GM12878 (cell line): Measurements from ENCODE around the gene CIAO2B. TPM values are rescaled to one million over a fixed set of nuclear protein-coding genes. Genes with fewer than 3 reads are reported as not detected.

Experiments used
- ATAC-seq: fragments of 200-7000 bp; cut with Tn5 transposase; 3 replicates; pipeline ENCODE4 v1.9.1; 2020; ENCODE audit warnings: mild to moderate bottlenecking, moderate library complexity
- BruUV-seq: library from RNA; stranded (reverse); fragments of 400-500 nt; replicated peaks from 2 replicates; lab custom pipeline; 2021; lab: Mats Ljungman, UMichigan
- CTCF ChIA-PET: fragments of 300-600 bp; sonication (Branson Sonifier 250); formaldehyde crosslinking; extraction: SDS; loops from one replicate; lab custom pipeline; 2021; ENCODE audit warnings: inconsistent platforms; lab: Yijun Ruan, JAX
- POLR2A ChIA-PET: fragments of 350-600 bp; formaldehyde crosslinking; extraction: SDS; loops from one replicate; lab custom pipeline; 2021; ENCODE audit warnings: inconsistent platforms; lab: Charles Lee
- RAD21 ChIA-PET: fragments of 300-600 bp; sonication (Branson Sonifier 250); formaldehyde crosslinking; loops from one replicate; lab custom pipeline; 2023; ENCODE audit warnings: antibody characterized with exemption; ENCODE audit not compliant: unreplicated experiment; lab: Charles Lee
- SMC1A ChIA-PET: fragments of 300-600 bp; sonication (Branson Sonifier 250); formaldehyde crosslinking; loops from one replicate; lab custom pipeline; 2023; ENCODE audit not compliant: unreplicated experiment, uncharacterized antibody; lab: Charles Lee
- DNase-seq: peaks from one replicate; pipeline ENCODE4 v3.0.0-alpha.2; 2011; ENCODE audit warnings: low read depth, low spot score
- FAIRE-seq: peaks from 3 replicates; lab custom pipeline; 2011; peaks lifted over from hg19 to GRCh38; lab: Jason Lieb, UNC
- H2AFZ ChIP-seq: 2 replicates; pipeline ENCODE4 v1.6.0; 2011; ENCODE audit warnings: low read depth, low read length, control low read depth; ENCODE audit not compliant: control insufficient read depth
- H3K27ac ChIP-seq: 2 replicates; pipeline ENCODE4 v1.5.1; 2011; ENCODE audit warnings: control low read depth; ENCODE audit not compliant: control insufficient read depth, insufficient read depth
- H3K27me3 ChIP-seq, 2 experiments: replicated peaks in 1 of 2; 2 replicates each; pipeline versions ENCODE4 v1.6.0 to v1.6.1; 2011; ENCODE audit warnings: low read length in 1 of 2; ENCODE audit not compliant: control insufficient read depth in 2 of 2, insufficient read depth in 2 of 2
- H3K36me3 ChIP-seq, 2 experiments: 2 replicates each; pipeline ENCODE4 v1.5.1; 2011; ENCODE audit warnings: low read length in 1 of 2; ENCODE audit not compliant: control insufficient read depth in 2 of 2, insufficient read depth in 2 of 2
- H3K4me1 ChIP-seq: 2 replicates; pipeline ENCODE4 v1.6.1; 2011; ENCODE audit warnings: mild to moderate bottlenecking, low read length, moderate library complexity, mixed read lengths; ENCODE audit not compliant: control insufficient read depth, insufficient read depth
- H3K4me2 ChIP-seq: 2 replicates; pipeline ENCODE4 v1.6.0; 2011; ENCODE audit warnings: control low read depth; ENCODE audit not compliant: control insufficient read depth, insufficient read depth
- H3K4me3 ChIP-seq: fragments of 200-600 bp; sonication (generic); 2 replicates; pipeline ENCODE4 v1.5.1; 2016
- H3K79me2 ChIP-seq: 2 replicates; pipeline ENCODE4 v1.6.0; 2011; ENCODE audit warnings: low read length; ENCODE audit not compliant: control insufficient read depth, insufficient read depth
- H3K9ac ChIP-seq: 2 replicates; pipeline ENCODE4 v1.8.0; 2011; ENCODE audit warnings: low read length, control low read depth, mixed read lengths; ENCODE audit not compliant: control insufficient read depth, insufficient read depth
- H3K9me3 ChIP-seq: replicated peaks from 3 replicates; pipeline ENCODE4 v1.5.1; 2011; ENCODE audit warnings: mild to moderate bottlenecking, low read length; ENCODE audit not compliant: control insufficient read depth, insufficient read depth
- H4K20me1 ChIP-seq: 2 replicates; pipeline ENCODE4 v1.6.0; 2011; ENCODE audit not compliant: control insufficient read depth, insufficient read depth
- ASH2L ChIP-seq: fragments of 300-600, 200-600 bp; sonication (generic); IDR thresholded peaks from 2 replicates; pipeline ENCODE4 v1.6.1; 2017; ENCODE audit warnings: low read depth, mild to moderate bottlenecking, borderline replicate concordance
- ATF2 ChIP-seq: IDR thresholded peaks from 2 replicates; pipeline ENCODE4 v1.6.1; 2012; ENCODE audit warnings: low read length, inconsistent platforms
- CBX3 ChIP-seq: fragments of 200-600 bp; sonication (generic); IDR thresholded peaks from 2 replicates; pipeline ENCODE4 v1.6.1; 2016; ENCODE audit warnings: low read depth, borderline replicate concordance
- CREM ChIP-seq: IDR thresholded peaks from 2 replicates; pipeline ENCODE4 v1.6.1; 2014; ENCODE audit warnings: antibody characterized with exemption, low read depth
- HDGF ChIP-seq: fragments of 450-650 bp; IDR thresholded peaks from 2 replicates; pipeline ENCODE4 v1.6.1; 2016; ENCODE audit warnings: antibody characterized with exemption
- MLLT1 ChIP-seq: fragments of 450-650 bp; IDR thresholded peaks from 2 replicates; pipeline ENCODE4 v1.6.1; 2016; ENCODE audit warnings: mild to moderate bottlenecking
- NBN ChIP-seq: fragments of 450-650 bp; IDR thresholded peaks from 2 replicates; pipeline ENCODE4 v1.6.1; 2016
- NFXL1 ChIP-seq: fragments of 450-650 bp; IDR thresholded peaks from 2 replicates; pipeline ENCODE4 v1.6.1; 2017; ENCODE audit warnings: antibody characterized with exemption, mild to moderate bottlenecking, borderline replicate concordance
- RB1 ChIP-seq: fragments of 450-650 bp; formaldehyde crosslinking; IDR thresholded peaks from 2 replicates; pipeline ENCODE4 v1.6.1; 2017; ENCODE audit warnings: mild to moderate bottlenecking, borderline replicate concordance
- RCOR1 ChIP-seq: conservative IDR thresholded peaks from 2 replicates; pipeline ENCODE4 v1.6.1; 2012; ENCODE audit warnings: low read depth, low read length, improper control_type of control experiment
- RFX5 ChIP-seq: IDR thresholded peaks from 2 replicates; pipeline ENCODE4 v1.6.1; 2011; ENCODE audit warnings: low read depth, low read length, improper control_type of control experiment
- SMAD1 ChIP-seq: fragments of 450-650 bp; IDR thresholded peaks from 2 replicates; pipeline ENCODE4 v1.6.1; 2018; ENCODE audit warnings: mild to moderate bottlenecking, low read depth; ENCODE audit not compliant: partially characterized antibody
- TAF1 ChIP-seq: IDR thresholded peaks from 2 replicates; pipeline ENCODE4 v1.6.1; 2011; ENCODE audit warnings: mild to moderate bottlenecking, low read depth, low read length, borderline replicate concordance
- ZBTB4 ChIP-seq: fragments of 450-650 bp; formaldehyde crosslinking; IDR thresholded peaks from 2 replicates; pipeline ENCODE4 v1.4.0; 2022; ENCODE audit warnings: mild to moderate bottlenecking, moderate library complexity
- ZNF274 ChIP-seq: IDR thresholded peaks from one replicate; pipeline ENCODE4 v1.8.0; 2011; ENCODE audit not compliant: insufficient read length, insufficient read depth
- WGBS: methylation state at CpG from one replicate; pipeline ENCODE4 v1.1.6; 2016; ENCODE audit warnings: low lambda C conversion rate; ENCODE audit not compliant: insufficient replicate concordance, insufficient coverage; ENCODE audit errors: missing lambda C conversion rate; 5-methylcytosine and 5-hydroxymethylcytosine counted together
- in situ Hi-C: fragments of 300-500 bp; cut with MboI; formaldehyde crosslinking; loops from 9 replicates; pipeline ENCODE4 v1.14.3; 2018; ENCODE audit warnings: mixed read lengths
- intact Hi-C: fragments of 100-400 bp; cut with micrococcal nuclease; formaldehyde crosslinking; loops from one replicate; pipeline ENCODE4 v1.14.2; 2022; ENCODE audit not compliant: unreplicated experiment
- polyA plus RNA-seq, 11 experiments: library from polyadenylated mRNA; depleted of rRNA in 4 of 11; unstranded in 6 of 11; stranded (reverse) in 5 of 11; fragments of >200 nt; fragmentation: Nextera tagmentation in 4 of 11; fragmentation: Illumina TruSeq in 1 of 11; extraction: Ambion mirVana in 4 of 11; extraction: Trizol in 1 of 11; gene quantifications; 1 replicate in 1 of 11; 2 replicates in 10 of 11; pipeline versions ENCODE4 v1.2.1 to v1.2.3, GENCODE V29; 2011 to 2016; ENCODE audit warnings: inconsistent platforms in 2 of 11, missing spikeins in 2 of 11, low read depth in 1 of 11
- total RNA-seq, 4 experiments: library from RNA; depleted of rRNA in 3 of 4; stranded (reverse); fragments of >200 nt in 3 of 4; fragmentation: Illumina TruSeq in 1 of 4; extraction: Trizol in 1 of 4; gene quantifications; 2 replicates each; pipeline versions ENCODE4 v1.2.1 to v1.2.3, GENCODE V29; 2013 to 2021

Gene CIAO2B
- total and polyA plus RNA-seq, 10 of the 15 experiments (the other 5 are each of a cell fraction or from before 2014, with no cell fraction given) = 76.4 to 241 (median 138) TPM

- Histone ChIP-seq H3K4me3 (no peak overlapping the region), H3K27ac (no peak overlapping the region), H3K27me3 (no peaks in the 10 kb centered on the region), H2AFZ (no peak overlapping the region), H3K4me2 (no peak overlapping the region), H4K20me1 (no peaks in the 10 kb centered on the region), H3K4me1 (peaks cover 4% of the 10 kb centered on the region; the same call in 1 of the 2 replicates), H3K9ac (no peak overlapping the region), H3K79me2 (no peaks in the 10 kb centered on the region), H3K9me3 (no peaks in the 10 kb centered on the region), H3K36me3 (no peaks in the 10 kb centered on the region)
- ChIA-PET SMC1A (no interaction called here), POLR2A (no interaction called here), CTCF (interaction anchor here (0.9 kb wide), 1 partner anchor 46 kb away, joined by 4 read pairs; no protein-coding TSS in a partner anchor), RAD21 (no interaction called here)
- DNase-seq (no peak), FAIRE-seq (no peak), ATAC-seq (no peak)
- WGBS = 52% methylated on average over 10 of the region's 10 CpGs
- TF ChIP-seq SMAD1 (no peak), NFXL1 (no peak), ATF2 (no peak), RB1 (no peak), CREM (no peak), RFX5 (no peak), MLLT1 (no peak), CBX3 (no peak), ZNF274 (no peak), RCOR1 (no peak), TAF1 (no peak), NBN (no peak), ASH2L (no peak), ZBTB4 (no peak), HDGF (no peak)
- in situ Hi-C loops = no loop called here
- BruUV-seq = no TSS peak
- intact Hi-C loops = no loop called here
These were observed 32.6 kb downstream of the CIAO2B start for GRCh38 chr16:66901626-66902025.
